Transverse colon (tissue), 4 donors: ENCODE results near the gene SEC16A.

Source experiments
- CTCF ChIP-seq, 5 experiments: fragments of 200-600 bp in 3 of 5; fragments of 450-650 bp in 2 of 5; sonication (generic) in 3 of 5; IDR thresholded peaks; 1 replicate in 2 of 5; 2 replicates in 3 of 5; pipeline ENCODE4 v1.5.1; 2016 to 2017; ENCODE audit warnings: antibody characterized with exemption in 5 of 5, inconsistent platforms in 3 of 5, mild to moderate bottlenecking in 2 of 5, moderate library complexity in 1 of 5
- EP300 ChIP-seq: sonication (generic); formaldehyde crosslinking; IDR thresholded peaks from one replicate; pipeline ENCODE4 v1.6.1; 2017; ENCODE audit warnings: antibody characterized with exemption, low read depth
- POLR2AphosphoS5 ChIP-seq, 3 donors: sonication (generic); formaldehyde crosslinking; IDR thresholded peaks; one replicate each; pipeline ENCODE4 v1.6.1; 2016; ENCODE audit warnings: antibody characterized with exemption in 3 of 3

- TF ChIP-seq CTCF (IDR thresholded peaks at IDR 0.05) (no peak), POLR2AphosphoS5 (IDR thresholded peaks at IDR 0.05) (no peak), EP300 (no peak)
Measured at GRCh38 chr9:136522314-136523237, 39.7 kb upstream of the SEC16A start.
